Forelimb muscle (tissue), 1 donor: Measurements from ENCODE around the gene CLCF1. TPM values are rescaled to one million over a fixed set of nuclear protein-coding genes. Genes with fewer than 3 reads are reported as not detected.

ENCODE experiments used
- DNase-seq: peaks from one replicate; pipeline ENCODE4 v3.0.0-alpha.2; 2013; ENCODE audit warnings: low read depth
- polyA plus RNA-seq: library from polyadenylated mRNA; unstranded; fragments of 120-200 nt; gene quantifications from one replicate; pipeline ENCODE4 v1.2.1, GENCODE V29; 2013; ENCODE audit not compliant: insufficient read length

The CLCF1 gene
- polyA plus RNA-seq, 1 donor = 3.6 TPM

DNA sequence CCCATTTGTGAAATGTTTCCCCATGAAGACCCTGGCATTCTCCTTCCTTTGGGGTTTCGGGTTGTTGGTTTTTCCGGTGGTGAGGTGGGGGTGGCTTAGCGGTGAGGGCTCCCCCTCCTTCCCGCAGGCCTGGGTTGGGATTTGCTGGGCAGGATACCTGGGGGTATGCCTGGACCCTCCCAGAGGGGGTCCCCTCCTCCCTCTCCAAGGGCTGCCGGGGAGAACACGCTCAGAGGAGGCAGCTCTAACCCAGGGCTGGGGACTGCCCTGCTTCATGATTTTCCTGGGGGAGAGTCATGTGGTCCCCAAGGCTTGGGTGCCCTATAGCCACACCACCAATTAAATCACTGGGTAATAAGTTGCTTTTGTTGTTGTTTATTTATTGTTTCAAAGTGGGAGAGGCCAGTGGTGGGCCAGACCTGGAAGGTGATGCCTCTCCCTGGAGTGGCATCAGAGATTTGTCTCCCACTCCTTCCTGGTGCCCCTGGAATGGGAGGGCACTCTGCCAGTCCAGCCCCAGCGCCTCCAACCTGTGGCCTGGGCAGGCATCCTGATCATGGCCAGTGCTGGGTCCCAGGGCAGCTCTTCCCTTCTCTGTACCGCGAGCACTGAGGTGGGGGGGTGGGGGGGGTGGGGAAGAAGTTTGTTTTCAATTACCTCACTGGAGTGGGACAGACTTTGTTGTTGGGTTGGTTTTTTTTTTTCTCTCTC lies 1.3 kb upstream of the CLCF1 start:
- no peak for DNase-seq

DNA sequence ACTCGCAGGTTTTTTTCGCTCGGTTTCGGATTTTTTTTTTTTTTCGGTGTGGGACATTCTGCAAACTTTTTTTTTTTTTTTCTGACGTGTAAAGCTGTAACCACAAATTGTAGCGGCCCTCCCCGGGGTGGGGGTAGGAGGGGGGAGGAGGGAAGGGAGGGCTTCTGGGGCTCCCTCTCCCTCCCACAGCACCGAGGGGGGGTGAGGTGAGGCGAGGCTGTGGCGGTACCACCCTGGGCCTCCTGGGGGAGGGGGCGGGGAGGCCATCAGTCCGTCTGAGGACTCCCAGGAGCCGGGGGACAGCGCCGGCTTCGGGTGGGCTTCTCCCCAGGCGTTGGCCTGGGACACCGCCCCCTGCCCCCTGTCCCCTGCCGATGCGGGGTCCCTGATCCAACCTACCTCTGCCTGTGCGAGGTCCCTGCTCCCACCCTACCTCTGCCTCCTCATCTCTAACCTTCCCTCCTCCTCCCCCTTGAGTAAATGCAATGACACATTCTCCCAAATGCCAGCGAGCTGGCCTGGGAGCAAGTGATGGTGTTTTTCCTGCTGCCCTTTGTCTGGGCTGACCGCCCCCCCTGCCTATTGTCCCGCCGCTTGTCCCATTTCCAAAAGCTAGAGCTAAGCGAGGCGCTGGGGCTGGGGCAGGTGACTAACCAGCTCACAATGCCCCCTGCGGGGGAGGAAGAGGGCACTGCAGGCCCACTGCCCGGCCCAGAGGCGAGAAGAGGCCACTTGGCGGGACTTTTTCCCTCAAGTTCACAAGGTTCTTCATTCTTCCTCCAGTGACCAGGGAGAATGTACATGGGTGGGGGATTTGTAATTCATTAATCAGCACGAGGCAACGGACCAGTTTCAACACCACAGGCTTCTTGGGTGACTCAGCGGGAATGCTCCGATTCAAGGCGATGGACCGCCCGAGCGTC lies 511 bp upstream of the CLCF1 start:
- no peak for DNase-seq

DNA sequence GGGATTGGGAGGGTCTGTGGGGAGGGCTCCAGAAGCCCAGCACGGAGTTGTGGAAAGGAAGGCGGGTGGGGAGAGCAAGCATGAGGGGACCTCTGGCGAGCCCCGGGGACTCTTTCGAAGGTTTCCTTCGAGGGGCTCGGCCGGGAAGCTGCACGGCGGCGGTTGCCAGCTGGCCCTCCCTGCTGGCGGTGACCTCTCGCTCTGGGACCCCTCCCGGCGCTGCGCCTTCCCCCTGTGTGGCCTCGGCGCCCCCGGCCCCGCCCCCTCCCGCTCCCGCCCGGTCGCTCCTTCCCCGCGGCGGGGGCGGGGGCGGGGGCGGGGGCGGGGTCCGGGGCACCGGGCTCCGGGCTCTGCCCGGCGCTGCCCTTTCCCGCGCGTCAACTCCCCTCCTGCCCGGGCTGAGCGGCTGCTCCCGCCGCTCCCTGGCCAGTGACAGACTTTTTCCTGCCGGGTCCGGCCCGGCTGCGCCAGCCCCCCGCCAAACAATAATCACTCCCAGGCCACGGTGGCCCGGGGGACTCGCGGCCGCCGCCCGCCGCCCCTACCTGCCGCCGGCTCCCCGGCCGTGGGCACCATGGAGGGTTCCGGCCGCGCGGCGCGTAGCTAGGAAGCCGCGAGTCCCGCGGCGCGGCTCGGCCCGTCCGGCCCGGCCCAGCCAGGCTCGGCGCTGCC lies 941 bp downstream of the CLCF1 start:
- DNase-seq = no peak

DNA sequence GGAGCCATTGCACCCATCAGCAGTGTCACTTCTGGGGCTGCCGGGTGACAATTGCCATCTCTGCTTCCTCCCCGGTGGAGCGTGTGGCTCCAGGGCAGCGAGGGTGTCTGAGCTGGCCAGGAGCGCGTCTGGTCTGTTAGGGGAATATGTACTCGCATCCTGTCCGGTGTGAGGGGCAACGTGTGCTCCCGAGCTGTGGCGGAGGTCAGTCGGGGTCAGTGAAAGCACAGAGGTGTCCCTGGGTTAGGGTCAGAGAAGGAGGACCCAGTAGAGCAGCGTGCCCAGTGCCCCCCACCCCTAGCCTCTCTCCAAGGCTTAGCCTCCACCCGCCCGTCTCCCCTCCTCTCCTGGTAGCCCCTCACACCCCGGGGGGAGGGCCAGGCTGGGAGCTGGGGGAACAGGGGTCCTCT lies 1.5 kb downstream of the CLCF1 start:
- DNase-seq = no peak

DNA sequence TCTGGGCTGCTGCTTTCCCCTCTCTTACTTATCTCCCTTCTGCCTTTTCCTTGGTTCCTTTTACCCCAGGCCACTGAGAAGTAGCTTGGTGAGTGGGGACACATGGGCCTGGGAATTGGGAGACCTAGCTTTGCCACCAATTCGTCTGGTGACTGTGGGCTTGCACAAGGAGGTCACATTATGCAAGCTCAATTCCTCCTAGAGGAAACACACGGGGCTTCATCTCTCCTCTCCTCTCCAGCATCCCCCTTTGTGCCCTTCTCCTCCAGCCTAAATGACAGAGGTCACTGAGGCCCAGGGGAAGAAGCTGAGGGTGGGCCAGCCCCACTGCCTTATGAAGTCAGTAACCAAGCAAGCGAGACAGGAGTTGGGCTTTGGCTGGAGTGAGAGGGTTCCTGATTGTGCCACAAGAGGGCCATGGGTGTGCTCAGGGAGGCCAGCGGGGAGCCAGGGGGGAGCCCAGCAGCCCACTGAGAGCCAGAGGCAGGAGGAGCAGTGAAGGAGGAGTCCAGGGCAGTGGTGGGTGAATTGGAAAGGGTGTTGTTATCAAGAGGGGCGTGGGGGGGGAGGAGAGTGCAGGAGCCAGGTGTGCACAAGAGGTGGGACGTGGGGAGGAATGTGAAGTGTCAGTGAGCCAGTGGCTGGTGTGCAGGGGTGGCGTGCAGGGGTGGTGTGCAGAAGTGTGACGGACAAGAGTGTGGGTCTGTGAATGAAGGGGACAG lies 2.0 kb downstream of the CLCF1 start:
- no peak for DNase-seq

DNA sequence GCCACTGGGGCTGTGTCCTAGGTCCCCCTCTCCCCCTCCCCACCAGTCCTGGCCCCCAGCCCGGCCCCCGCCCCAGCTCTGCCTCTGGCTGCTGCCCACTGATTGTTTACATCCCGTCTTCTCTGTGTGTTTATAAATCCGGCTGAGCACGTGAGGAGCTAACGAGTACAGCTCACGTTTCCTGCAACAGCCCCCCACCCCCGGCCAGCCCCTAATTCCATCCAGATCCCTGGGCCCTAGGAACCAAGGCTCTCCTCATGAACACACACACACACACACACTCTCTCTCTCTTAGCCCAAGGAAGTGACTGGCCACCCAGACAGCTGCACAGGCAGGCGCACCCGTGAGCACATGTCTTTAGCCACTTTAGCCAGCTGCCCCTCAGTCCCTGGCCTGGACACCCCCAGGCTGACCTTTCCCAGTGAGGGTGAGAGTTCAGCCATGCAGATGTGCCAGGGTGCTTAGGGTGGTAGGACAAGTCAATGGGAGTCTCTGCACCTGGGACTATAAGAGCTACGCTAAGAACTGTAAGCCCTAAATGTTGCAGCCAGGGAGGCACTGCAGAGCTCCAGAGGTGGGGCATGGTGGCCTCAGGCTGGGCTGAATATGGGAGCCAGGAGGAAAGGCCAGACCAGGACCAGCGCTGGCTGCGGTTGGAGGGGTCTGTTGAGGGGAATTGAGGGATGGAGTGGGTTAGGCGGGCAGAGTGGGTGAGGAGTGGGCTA lies 2.9 kb downstream of the CLCF1 start:
- no peak for DNase-seq

DNA sequence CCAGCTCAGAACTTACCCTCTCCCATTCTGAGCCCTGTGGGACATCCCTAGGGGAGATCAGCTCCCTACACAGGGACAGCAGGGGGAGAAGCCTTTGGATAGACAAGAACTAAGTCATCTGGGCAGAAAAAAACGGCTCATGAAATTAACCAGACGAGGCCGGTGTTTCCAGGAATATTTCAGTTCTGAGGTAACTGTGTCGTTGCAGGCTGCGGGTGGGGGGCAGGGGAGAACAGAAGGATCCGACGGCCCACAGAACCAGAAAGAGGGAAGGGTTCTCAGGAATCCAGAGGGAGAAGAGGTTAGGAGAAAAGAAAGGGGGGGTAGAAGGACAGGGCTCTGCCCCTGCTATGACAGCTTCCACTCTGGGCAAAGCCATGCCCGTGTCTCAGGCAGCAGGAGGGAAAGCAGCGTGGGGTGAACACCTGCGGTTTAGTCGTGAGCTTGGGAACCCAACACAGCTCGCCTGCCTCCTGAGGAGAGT lies 3.6 kb downstream of the CLCF1 start:
- DNase-seq = no peak

DNA sequence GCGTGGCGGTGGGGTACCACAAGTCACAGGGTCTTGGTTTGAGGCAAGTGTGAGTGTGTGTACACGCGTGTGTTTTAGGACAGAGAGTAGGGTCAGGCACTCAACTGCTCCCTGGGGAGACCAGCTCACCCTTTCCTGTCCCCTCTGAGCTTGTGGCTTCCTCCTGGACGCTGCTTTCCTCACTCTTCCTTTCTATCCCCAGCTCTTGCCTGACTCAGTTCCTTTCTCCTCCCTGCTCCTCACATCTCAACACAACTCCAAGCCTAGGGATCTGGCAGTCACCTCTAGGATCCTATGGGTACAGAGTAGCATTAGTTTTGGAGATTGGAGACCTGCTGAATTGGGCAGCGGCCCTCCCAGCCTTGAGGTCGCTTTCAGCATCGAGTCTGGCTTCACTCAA lies 4.1 kb downstream of the CLCF1 start:
- no peak for DNase-seq

DNA sequence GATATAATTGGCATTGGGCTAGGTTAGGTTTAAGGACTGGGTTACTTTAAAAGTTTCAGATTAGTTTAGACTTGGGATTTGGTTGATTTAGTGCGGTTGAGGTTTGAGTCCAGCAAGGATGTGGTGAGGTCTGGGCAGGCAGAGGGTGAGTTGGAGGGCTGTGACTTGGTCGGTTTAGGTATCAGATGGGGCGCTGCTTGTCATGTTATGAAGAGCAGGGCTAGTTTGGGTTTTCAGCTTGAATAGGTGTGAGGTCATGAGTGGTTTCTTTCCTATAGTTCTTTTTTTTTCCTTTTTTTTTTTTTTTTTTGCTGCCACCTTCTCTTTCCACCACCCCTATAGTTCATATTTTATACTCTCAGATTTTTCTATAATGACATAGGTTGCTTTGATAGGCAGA lies 4.8 kb downstream of the CLCF1 start:
- DNase-seq = no peak

DNA sequence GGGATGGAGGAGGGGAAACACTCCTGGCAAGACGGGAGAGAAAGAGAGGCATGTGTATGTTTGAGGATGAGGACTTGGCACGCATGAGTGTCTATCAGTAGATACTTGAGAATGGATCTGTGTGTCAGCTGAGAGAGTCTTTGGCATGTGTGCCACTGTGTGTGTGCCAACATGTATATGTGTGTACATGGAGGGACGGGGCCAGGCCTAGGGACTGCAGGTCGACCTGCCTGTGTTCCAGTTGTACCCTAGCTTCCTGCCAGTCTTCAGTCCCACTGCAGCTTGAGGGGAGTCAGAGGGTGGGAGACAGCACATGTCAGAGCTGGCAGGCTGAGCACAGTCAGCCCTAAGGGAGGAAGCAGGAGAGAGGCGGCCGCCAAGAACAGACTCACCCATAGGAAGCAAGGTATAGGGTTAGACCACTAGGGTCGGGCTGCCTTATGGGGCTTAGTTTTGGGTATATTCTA lies 5.6 kb downstream of the CLCF1 start:
- DNase-seq = no peak

DNA sequence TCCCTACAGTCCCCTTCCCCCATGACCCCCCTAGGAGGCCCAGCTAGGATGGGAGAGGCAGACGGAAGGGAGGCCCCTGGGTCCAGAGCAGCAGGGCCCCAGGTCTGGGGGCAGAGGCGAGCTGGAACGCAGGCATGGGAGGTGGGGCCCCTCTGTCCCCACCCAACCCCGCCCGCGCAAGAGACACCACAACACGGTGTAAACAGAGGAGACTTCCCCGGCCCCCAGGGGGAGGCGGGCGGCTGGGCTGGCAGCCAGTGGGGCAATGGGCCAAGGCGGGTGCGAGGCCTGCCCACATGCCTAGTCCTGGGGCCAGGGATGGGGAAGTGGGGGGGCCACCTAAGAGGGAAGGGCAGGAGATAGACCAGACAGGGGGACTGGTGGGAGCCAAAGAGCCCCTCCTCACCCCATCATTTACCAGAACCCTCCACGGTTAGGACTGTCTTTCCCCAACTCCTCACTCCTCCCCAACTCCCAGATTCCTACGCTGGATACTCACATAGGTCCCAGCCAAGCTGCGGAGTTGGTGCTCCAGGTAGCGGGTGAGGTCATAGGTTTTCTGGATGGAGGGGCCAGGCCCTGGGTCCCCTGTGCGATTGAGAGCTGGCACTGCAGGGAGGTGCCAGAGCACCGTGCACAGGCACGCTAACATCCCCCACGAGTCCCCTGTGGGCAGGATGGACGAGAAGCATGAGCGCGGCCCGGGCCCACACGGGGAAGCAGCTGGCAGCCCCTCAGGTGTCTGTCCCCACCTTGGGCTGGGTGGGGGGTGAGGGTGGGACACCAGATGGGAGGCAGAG lies 6.2 kb downstream of the CLCF1 start:
- no peak for DNase-seq

DNA sequence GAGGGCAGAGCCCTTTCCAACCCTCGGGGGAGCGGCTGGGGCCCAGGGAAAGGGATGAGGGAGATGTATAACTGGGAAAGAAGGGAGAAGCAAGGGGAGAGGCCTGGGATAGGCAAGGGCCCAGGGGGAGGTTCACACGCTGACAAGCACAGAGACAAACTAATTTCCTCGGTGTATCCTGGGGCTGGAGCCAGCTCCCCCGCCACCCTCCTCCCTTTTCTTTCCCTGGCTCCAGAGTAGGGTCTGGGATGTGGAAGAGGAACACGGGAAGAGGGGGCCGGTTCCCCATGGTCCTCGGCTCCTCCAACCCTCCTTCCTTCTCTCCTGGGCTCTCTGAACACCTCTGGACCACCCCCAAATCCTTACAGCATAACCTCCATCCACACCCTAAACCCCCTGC lies 6.9 kb downstream of the CLCF1 start:
- DNase-seq = no peak

DNA sequence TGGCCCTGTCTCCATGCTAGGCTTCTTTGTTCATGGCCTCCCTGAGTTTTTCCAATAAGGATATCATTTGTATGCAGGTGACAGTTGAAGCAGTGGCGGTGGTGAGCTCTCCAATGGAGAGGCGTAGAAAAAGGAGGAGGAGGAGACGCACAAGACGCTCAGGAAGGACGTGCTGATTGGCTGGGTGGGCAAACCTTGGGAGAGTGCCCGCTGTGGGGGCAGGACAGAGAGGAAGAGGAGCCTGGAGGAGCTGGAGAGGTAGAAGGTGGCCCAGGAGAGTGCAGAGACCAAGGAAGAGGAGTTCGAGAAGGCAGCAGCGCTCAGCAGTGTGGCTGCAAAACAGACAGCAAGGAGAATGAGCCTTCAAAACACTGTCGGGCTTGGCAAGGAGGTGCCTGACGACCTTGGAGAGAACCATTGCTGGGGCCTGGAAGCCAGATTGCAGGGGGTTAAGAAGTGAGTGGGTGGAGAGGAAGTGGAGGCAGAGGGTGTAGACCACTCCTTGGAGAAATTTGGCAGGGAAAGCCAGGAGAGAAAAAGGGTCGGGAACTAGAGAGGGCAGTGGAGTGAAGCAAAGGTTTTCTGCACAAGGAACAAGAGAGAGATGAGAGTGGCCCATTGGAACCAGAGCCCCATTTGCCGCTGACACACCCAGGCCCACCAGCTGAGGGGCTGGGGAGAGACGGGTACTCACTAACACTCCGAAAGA lies 7.5 kb downstream of the CLCF1 start:
- no peak for DNase-seq

DNA sequence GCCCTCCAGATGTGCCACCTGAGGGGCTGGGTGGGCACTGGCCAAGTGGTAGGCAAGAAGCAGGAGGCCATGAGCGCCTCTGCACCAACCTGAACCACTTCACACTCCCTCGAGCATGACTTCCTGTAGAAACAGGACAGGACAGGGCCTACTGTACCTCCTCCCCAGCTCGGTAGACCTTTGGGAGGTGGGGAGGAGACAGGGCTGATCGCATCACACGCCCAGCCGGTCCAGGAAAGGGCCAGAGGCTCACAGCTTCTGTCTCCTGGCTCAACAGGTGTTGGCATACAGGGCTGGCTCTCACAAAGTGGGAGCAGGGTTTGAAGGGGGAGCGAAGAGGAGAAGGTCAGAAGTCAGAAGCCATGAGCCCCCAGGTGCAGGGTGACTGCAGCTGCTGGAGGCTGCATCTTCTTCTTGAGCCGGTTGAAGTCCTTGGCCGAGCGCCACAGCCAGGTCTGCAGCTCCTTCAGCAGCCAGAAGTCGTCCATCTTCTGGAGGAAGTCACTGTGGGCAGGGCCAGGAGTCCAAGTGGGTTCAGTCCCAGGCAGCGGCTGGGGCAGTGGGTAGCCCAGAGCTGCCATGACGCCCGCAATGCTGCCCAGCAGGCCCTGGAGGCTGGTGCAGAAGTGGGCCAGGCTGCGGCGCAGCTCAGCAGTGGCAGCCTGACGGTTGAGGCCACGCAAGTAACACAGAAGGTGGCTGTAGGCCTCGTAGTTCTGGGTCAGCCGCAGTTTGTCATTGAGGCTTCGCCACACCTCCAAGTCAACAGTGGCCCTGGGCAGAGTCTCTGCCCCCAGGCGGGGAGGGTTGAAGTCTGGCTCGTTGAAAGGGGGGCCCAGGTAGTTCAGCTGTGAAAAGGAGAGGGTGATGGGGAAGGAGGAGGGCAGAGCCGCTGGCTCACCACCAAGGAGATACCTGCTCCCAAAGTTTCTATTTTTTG lies 8.3 kb downstream of the CLCF1 start:
- no peak for DNase-seq

DNA sequence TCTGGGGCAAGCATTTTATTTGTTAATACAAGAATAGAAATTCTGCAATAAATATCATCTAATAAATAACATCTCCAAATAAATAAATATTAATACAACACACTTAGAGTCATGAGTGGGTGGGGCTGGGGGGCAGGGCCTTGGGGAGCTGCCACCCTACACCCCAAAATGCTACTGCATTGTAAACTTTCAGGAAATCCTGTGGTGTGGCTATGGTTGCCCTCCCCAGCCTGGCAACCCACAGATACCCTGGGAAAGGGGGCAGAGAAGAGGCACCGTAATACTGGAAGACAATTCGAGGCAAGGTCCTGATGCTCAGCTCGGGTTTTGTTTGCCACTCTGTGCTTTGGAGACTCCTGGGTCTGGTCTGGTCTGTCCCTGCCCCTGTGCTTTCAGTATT lies 9.2 kb downstream of the CLCF1 start:
- no peak for DNase-seq

DNA sequence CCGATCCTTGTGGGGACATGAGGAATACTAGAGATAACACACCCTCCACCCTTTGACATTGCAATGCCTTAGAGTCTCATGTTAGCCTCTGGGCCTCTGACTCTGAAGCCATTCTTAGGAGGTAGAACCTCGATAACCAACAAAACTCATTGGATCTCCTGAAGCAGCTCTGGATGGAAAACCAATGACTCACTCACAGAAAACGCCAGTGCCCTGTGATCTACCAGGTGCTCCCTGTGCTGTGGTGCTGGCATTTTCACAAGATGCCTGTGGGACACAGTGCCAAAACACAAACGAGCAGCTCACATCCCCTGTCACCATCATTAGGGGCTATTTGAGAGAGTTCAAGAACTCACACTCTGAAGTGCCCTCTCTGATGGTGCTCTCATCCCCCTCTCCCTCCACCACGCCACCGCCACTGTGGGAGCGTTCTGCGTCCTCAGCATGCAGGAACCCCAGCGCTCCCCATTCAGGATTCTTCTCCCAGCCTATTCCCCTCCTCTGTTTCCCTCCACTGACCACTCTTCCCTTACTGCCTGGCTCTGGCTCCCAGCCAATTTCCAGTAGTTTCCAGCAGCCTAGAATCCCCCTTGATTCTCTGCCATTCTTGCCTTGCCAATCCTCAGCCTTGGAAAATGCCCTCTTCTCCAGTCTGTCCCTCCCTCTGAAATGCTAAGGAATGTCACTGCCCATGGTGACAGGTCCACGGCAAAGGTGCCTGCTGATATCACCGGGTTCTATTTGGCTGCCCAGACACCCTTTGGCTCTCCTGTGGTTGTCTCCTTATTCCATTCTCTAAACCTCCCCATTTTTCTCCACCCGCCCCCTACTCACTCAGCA lies 15.3 kb downstream of the CLCF1 start:
- DNase-seq = no peak

DNA sequence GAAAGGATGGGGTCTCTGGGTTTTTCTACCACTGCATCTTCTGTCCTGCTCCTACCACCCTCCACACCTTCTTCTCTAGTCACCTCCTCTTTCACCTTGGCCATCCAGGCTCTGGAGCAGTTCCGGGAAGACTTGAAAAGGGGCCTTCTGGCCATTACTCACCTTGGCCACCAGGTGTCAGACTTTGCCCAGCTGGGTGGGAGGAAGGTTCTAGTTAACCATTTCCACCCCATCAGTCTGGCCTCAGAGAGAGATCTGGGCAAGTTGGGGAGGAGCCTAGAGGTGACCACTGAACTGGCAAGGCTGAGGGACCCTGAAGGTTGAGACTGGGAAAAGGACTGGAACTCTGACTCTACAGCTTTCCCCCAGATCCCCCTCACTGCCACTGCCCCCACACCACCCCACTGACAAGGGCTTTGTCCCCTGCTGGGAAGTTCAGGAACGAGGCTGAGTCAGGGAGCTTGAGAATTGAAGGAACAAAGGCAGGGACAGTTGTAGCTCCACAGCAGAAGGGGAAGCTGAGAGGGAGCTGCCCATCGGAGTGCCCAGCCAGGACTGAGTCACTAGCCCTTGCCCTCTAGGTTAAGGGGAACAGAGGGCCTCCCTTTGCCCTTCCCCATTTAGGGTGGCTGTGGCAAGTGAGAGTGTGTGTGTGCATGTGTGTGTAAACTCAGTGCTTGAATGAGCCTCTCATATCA lies 16.4 kb downstream of the CLCF1 start:
- DNase-seq = no peak
